Tibial nerve (tissue), 4 donors: ENCODE results near the gene BBS1.

Source experiments
- CTCF ChIP-seq, 5 experiments: fragments of 200-600 bp in 3 of 5; fragments of 450-650 bp in 2 of 5; sonication (generic) in 3 of 5; IDR thresholded peaks; one replicate each; pipeline ENCODE4 v1.5.1; 2016 to 2019; ENCODE audit warnings: antibody characterized with exemption in 5 of 5, mild to moderate bottlenecking in 3 of 5, moderate library complexity in 2 of 5
- EP300 ChIP-seq, 2 donors: sonication (generic); formaldehyde crosslinking; IDR thresholded peaks; one replicate each; pipeline ENCODE4 v1.6.1; 2017; ENCODE audit warnings: antibody characterized with exemption in 2 of 2, mild to moderate bottlenecking in 1 of 2
- POLR2A ChIP-seq, 2 donors: fragments of 450-650 bp; IDR thresholded peaks; one replicate each; pipeline ENCODE4 v1.6.1; 2017; ENCODE audit warnings: antibody characterized with exemption in 2 of 2, mild to moderate bottlenecking in 2 of 2, moderate library complexity in 2 of 2

GRCh38 chr11:66546966-66547661, 36.7 kb downstream of the BBS1 start:
- no peak for TF ChIP-seq CTCF (IDR thresholded peaks at IDR 0.05)
- no peak for TF ChIP-seq POLR2A (IDR thresholded peaks at IDR 0.05)
- no peak for TF ChIP-seq EP300 (IDR thresholded peaks at IDR 0.05)
